Stimulated activated naive CD4-positive, alpha-beta T cell (primary cell): ENCODE data around the gene PPM1B.
A peak's percentile ranks its signal among the peaks of the same experiment; 100 is the strongest.
"Not testable (repeated sequence)": the region's sequence is repeated elsewhere in the genome, so short reads cannot be mapped to it uniquely, and the experiment has no call there.

Source experiments
- DNase-seq, 6 experiments: peaks; one replicate each; lab custom pipeline; 2025; lab: John Stamatoyannopoulos, UW

PPM1B gene

GRCh38 chr2:44200759-44201158, 32.1 kb downstream of the PPM1B start:
- no peak for DNase-seq

- DNase-seq = no peak
Observed at GRCh38 chr2:44201648-44202165, 33.0 kb downstream of the PPM1B start.

- DNase-seq = no peak
Observed at GRCh38 chr2:44203542-44203941, 34.9 kb downstream of the PPM1B start.

GRCh38 chr2:44205169-44205568, 36.5 kb downstream of the PPM1B start:
- DNase-seq = no peak

GRCh38 chr2:44207102-44207501, 38.4 kb downstream of the PPM1B start:
- no peak for DNase-seq

- DNase-seq = not testable (repeated sequence)
Observed at GRCh38 chr2:44207648-44208047, 39.0 kb downstream of the PPM1B start.

- no peak for DNase-seq
Observed at GRCh38 chr2:44210362-44210761, 41.7 kb downstream of the PPM1B start.

GRCh38 chr2:44211183-44211582, 42.5 kb downstream of the PPM1B start:
- DNase-seq = no peak

- DNase-seq = no peak
Observed at GRCh38 chr2:44212302-44212701, 43.6 kb downstream of the PPM1B start.

- no peak for DNase-seq
Observed at GRCh38 chr2:44215827-44216226, 47.2 kb downstream of the PPM1B start.

- DNase-seq = no peak
Observed at GRCh38 chr2:44218771-44219170, 50.1 kb downstream of the PPM1B start.

- DNase-seq = no peak
Observed at GRCh38 chr2:44226753-44227152, 58.1 kb downstream of the PPM1B start.

- DNase-seq = no peak
Observed at GRCh38 chr2:44230378-44230777, 61.7 kb downstream of the PPM1B start.

GRCh38 chr2:44233450-44234128, 64.9 kb downstream of the PPM1B start:
- DNase-seq = no peak

- peak in 3 of 6 experiments; percentile 53 to 67 (median 59) for DNase-seq
Observed at GRCh38 chr2:44237221-44237620, 68.5 kb downstream of the PPM1B start.

GRCh38 chr2:44242904-44243303, 74.2 kb downstream of the PPM1B start:
- no peak for DNase-seq

- DNase-seq = peak; percentile 5 to 75 (median 46)
Observed at GRCh38 chr2:44244135-44244871, 75.6 kb downstream of the PPM1B start.

GRCh38 chr2:44245083-44245861, 76.6 kb downstream of the PPM1B start:
- DNase-seq = no peak

- DNase-seq = no peak
Observed at GRCh38 chr2:44246436-44246835, 77.8 kb downstream of the PPM1B start.

- no peak for DNase-seq
Observed at GRCh38 chr2:44246840-44247369, 78.2 kb downstream of the PPM1B start.

GRCh38 chr2:44247924-44248323, 79.2 kb downstream of the PPM1B start:
- DNase-seq = no peak

GRCh38 chr2:44249269-44249668, 80.6 kb downstream of the PPM1B start:
- DNase-seq = not testable (repeated sequence)
